HepG2 (cell line): Measurements from ENCODE around the gene PELI1. TPM values are rescaled to one million over a fixed set of nuclear protein-coding genes. Genes with fewer than 3 reads are reported as not detected.
"Not testable (repeated sequence)": the region's sequence is repeated elsewhere in the genome, so short reads cannot be mapped to it uniquely, and the experiment has no call there.

Experiments used
- ATAC-seq: fragments of 200-7000 bp; cut with Tn5 transposase; 3 replicates; pipeline ENCODE4 v1.9.1; 2020; ENCODE audit warnings: mild to moderate bottlenecking, moderate library complexity
- BruUV-seq: library from RNA; stranded (reverse); fragments of 400-500 nt; replicated peaks from 2 replicates; lab custom pipeline; 2021; lab: Mats Ljungman, UMichigan
- CTCF ChIA-PET: fragments of 300-600 bp; formaldehyde crosslinking; extraction: SDS; loops from one replicate; lab custom pipeline; 2021; ENCODE audit warnings: low total read pairs, inconsistent platforms, low intra/inter-chr PET ratio; lab: Yijun Ruan, JAX
- POLR2A ChIA-PET: fragments of 350-600 bp; sonication (Branson Sonifier 250); formaldehyde crosslinking; loops from one replicate; lab custom pipeline; 2020; ENCODE audit warnings: antibody characterized with exemption, inconsistent platforms; lab: Yijun Ruan, JAX
- DNase-seq: peaks from one replicate; pipeline ENCODE4 v3.0.0-alpha.2; 2015; ENCODE audit warnings: low spot score
- FAIRE-seq: peaks from 3 replicates; lab custom pipeline; 2011; peaks lifted over from hg19 to GRCh38; lab: Jason Lieb, UNC
- H2AFZ ChIP-seq: one replicate; pipeline ENCODE4 v1.6.1; 2011; ENCODE audit warnings: low read length, inconsistent platforms
- H3K27ac ChIP-seq: fragments of 300-600 bp; 3 replicates; pipeline ENCODE4 v1.8.0; 2011; ENCODE audit warnings: mixed run types, mild to moderate bottlenecking, mixed read lengths, low read length, inconsistent platforms; ENCODE audit not compliant: insufficient read depth; ENCODE audit errors: extremely low read length
- H3K27me3 ChIP-seq, 2 experiments: fragments of 200-600 bp in 1 of 2; 2 replicates in 1 of 2; 3 replicates in 1 of 2; pipeline versions ENCODE4 v1.6.0 to v1.8.0; 2011; ENCODE audit warnings: low read length in 2 of 2, mild to moderate bottlenecking in 2 of 2, moderate library complexity in 2 of 2, inconsistent platforms in 1 of 2; ENCODE audit not compliant: insufficient read depth in 2 of 2, control insufficient read depth in 1 of 2
- H3K36me3 ChIP-seq, 2 experiments: fragments of 200-600 bp in 1 of 2; replicated peaks in 1 of 2; 2 replicates in 1 of 2; 3 replicates in 1 of 2; pipeline versions ENCODE4 v1.5.1 to v1.8.0; 2011; ENCODE audit warnings: low read length in 2 of 2, inconsistent platforms in 1 of 2; ENCODE audit not compliant: insufficient read depth in 2 of 2, control insufficient read depth in 1 of 2
- H3K4me1 ChIP-seq: 2 replicates; pipeline ENCODE4 v1.5.1; 2012; ENCODE audit warnings: low read length, inconsistent platforms; ENCODE audit not compliant: insufficient read depth
- H3K4me2 ChIP-seq: 2 replicates; pipeline ENCODE4 v1.6.0; 2011; ENCODE audit warnings: low read depth, low read length, inconsistent platforms
- H3K4me3 ChIP-seq, 3 experiments: fragments of 200-600 bp in 1 of 3; sonication (generic), shearing (Covaris generic) in 1 of 3; replicated peaks in 1 of 3; 2 replicates each; pipeline ENCODE4 v1.5.1; 2011 to 2016; ENCODE audit warnings: low read length in 3 of 3, inconsistent platforms in 2 of 3, low read depth in 2 of 3, mild to moderate bottlenecking in 2 of 3, control low read depth in 1 of 3, mixed read lengths in 1 of 3; ENCODE audit not compliant: insufficient read depth in 1 of 3
- H3K79me2 ChIP-seq: one replicate; pipeline ENCODE4 v1.6.1; 2011; ENCODE audit warnings: low read length, inconsistent platforms; ENCODE audit not compliant: insufficient read depth
- H3K9ac ChIP-seq: 2 replicates; pipeline ENCODE4 v1.6.0; 2011; ENCODE audit warnings: mild to moderate bottlenecking, low read depth, low read length, inconsistent platforms; ENCODE audit not compliant: insufficient read depth
- H3K9me3 ChIP-seq: 2 replicates; pipeline ENCODE4 v1.5.1; 2012; ENCODE audit warnings: mild to moderate bottlenecking, low read length
- H4K20me1 ChIP-seq: 2 replicates; pipeline ENCODE4 v1.6.0; 2011; ENCODE audit warnings: inconsistent platforms, mild to moderate bottlenecking, low read length, moderate library complexity; ENCODE audit not compliant: insufficient read depth
- KLF9 ChIP-seq: IDR thresholded peaks from 2 replicates; pipeline ENCODE4 v1.6.1; 2016; ENCODE audit warnings: low read depth
- MTF2 ChIP-seq: sonication (generic); formaldehyde crosslinking; IDR thresholded peaks from 2 replicates; pipeline ENCODE4 v1.5.0; 2020; ENCODE audit warnings: missing genetic modification reagents, borderline replicate concordance
- ZFP90 ChIP-seq: sonication (generic); formaldehyde crosslinking; IDR thresholded peaks from 2 replicates; pipeline ENCODE4 v1.8.0; 2022; ENCODE audit warnings: missing genetic modification reagents, mild to moderate bottlenecking, inconsistent platforms, borderline replicate concordance
- ZNF234 ChIP-seq: sonication (generic); formaldehyde crosslinking; conservative IDR thresholded peaks from 2 replicates; pipeline ENCODE4 v1.5.1; 2020; ENCODE audit warnings: mild to moderate bottlenecking, missing genetic modification reagents
- ZNF564 ChIP-seq: sonication (generic); formaldehyde crosslinking; IDR thresholded peaks from 2 replicates; pipeline ENCODE4 v1.8.1; 2023; ENCODE audit warnings: mild to moderate bottlenecking, missing genetic modification reagents
- ZNF772 ChIP-seq: sonication (generic); formaldehyde crosslinking; IDR thresholded peaks from 2 replicates; pipeline ENCODE4 v1.5.0; 2020; ENCODE audit warnings: mild to moderate bottlenecking, missing genetic modification reagents
- WGBS: methylation state at CpG from one replicate; pipeline ENCODE4 v1.1.6; 2017; ENCODE audit warnings: low lambda C conversion rate; 5-methylcytosine and 5-hydroxymethylcytosine counted together
- in situ Hi-C: cut with HindIII; loops from 2 replicates; pipeline ENCODE4 v1.10.0; 2017; ENCODE audit warnings: low pct_unique_long_range_greater_than_20kb; ENCODE audit not compliant: extremely low pct_ligation_motif_present
- intact Hi-C: fragments of 100-400 bp; cut with micrococcal nuclease; formaldehyde crosslinking; loops from one replicate; pipeline ENCODE4 v1.10.0; 2022; ENCODE audit not compliant: unreplicated experiment
- polyA plus RNA-seq, 8 experiments: library from polyadenylated mRNA; depleted of rRNA in 3 of 8; stranded (reverse) in 7 of 8; unstranded in 1 of 8; fragments of >200 nt; fragmentation: Illumina TruSeq in 4 of 8; extraction: Trizol in 4 of 8; gene quantifications; 2 replicates each; pipeline versions ENCODE4 v1.2.1 to v1.2.3, GENCODE V29; 2011 to 2016; ENCODE audit warnings: low read depth in 4 of 8, missing spikeins in 1 of 8, mixed read lengths in 1 of 8; ENCODE audit not compliant: insufficient read depth in 1 of 8
- total RNA-seq, 5 experiments: library from RNA; depleted of rRNA; stranded (reverse); fragments of >200 nt; fragmentation: Illumina TruSeq; extraction: Trizol; gene quantifications; 2 replicates each; pipeline ENCODE4 v1.2.3, GENCODE V29; 2016; ENCODE audit warnings: low read depth in 1 of 5
- TF ChIP-seq, protein P1 (sequence below): sonication (generic); formaldehyde crosslinking; IDR thresholded peaks from 2 replicates; pipeline ENCODE4 v1.4.0; 2020; ENCODE audit warnings: missing genetic modification reagents, borderline replicate concordance
- TF ChIP-seq, protein P2 (sequence below): sonication (generic); formaldehyde crosslinking; IDR thresholded peaks from 2 replicates; pipeline ENCODE4 v1.8.0; 2022; ENCODE audit warnings: missing genetic modification reagents, mild to moderate bottlenecking, moderate library complexity, borderline replicate concordance
- TF ChIP-seq, protein P3 (sequence below): sonication (generic); formaldehyde crosslinking; IDR thresholded peaks from 2 replicates; pipeline ENCODE4 v1.5.1; 2020; ENCODE audit warnings: missing genetic modification reagents, mild to moderate bottlenecking, borderline replicate concordance
- TF ChIP-seq, protein P4 (sequence below): sonication (generic); formaldehyde crosslinking; IDR thresholded peaks from 2 replicates; pipeline ENCODE4 v1.5.1; 2020; ENCODE audit warnings: mild to moderate bottlenecking, missing genetic modification reagents, moderate library complexity

PELI1 gene
- total and polyA plus RNA-seq, 2 of the 13 experiments (the other 11 are each of a cell fraction or from before 2014, with no cell fraction given), result 12.5 to 16.2 TPM

DNA sequence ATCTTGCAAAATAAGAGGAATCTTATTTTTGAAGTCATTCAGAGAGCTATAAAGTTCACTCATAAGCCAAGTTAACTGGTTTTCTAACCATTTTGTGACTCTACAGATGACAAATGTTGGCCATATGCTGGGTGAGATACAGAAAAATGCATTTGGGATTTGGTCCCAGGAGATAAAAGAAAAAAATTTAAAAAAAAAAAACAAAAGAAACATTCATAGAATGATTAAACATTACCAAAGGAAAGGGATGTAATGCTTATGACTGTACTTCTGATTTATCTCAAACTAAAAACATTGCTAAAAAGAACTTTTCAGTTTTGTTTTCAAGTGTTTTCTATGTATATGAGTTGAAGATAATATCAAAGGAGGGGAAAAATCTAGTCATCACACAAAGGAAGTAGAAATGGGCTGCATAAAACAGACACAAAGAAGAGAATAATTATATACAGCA, 43.1 kb downstream of the PELI1 start (continued):
- TF ChIP-seq ZNF772 (CRISPR knock-in tag) (no peak), ZNF564 (no peak), ZNF234 (CRISPR knock-in tag) (no peak), MTF2 (CRISPR knock-in tag) (no peak), KLF9 (CRISPR knock-in tag) (no peak), ZFP90 (CRISPR knock-in tag) (no peak)
- TF ChIP-seq, protein P1, sequence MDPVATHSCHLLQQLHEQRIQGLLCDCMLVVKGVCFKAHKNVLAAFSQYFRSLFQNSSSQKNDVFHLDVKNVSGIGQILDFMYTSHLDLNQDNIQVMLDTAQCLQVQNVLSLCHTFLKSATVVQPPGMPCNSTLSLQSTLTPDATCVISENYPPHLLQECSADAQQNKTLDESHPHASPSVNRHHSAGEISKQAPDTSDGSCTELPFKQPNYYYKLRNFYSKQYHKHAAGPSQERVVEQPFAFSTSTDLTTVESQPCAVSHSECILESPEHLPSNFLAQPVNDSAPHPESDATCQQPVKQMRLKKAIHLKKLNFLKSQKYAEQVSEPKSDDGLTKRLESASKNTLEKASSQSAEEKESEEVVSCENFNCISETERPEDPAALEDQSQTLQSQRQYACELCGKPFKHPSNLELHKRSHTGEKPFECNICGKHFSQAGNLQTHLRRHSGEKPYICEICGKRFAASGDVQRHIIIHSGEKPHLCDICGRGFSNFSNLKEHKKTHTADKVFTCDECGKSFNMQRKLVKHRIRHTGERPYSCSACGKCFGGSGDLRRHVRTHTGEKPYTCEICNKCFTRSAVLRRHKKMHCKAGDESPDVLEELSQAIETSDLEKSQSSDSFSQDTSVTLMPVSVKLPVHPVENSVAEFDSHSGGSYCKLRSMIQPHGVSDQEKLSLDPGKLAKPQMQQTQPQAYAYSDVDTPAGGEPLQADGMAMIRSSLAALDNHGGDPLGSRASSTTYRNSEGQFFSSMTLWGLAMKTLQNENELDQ, result no peak
- TF ChIP-seq, protein P2, sequence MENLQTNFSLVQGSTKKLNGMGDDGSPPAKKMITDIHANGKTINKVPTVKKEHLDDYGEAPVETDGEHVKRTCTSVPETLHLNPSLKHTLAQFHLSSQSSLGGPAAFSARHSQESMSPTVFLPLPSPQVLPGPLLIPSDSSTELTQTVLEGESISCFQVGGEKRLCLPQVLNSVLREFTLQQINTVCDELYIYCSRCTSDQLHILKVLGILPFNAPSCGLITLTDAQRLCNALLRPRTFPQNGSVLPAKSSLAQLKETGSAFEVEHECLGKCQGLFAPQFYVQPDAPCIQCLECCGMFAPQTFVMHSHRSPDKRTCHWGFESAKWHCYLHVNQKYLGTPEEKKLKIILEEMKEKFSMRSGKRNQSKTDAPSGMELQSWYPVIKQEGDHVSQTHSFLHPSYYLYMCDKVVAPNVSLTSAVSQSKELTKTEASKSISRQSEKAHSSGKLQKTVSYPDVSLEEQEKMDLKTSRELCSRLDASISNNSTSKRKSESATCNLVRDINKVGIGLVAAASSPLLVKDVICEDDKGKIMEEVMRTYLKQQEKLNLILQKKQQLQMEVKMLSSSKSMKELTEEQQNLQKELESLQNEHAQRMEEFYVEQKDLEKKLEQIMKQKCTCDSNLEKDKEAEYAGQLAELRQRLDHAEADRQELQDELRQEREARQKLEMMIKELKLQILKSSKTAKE (CRISPR knock-in tag), result no peak
- TF ChIP-seq, protein P3, sequence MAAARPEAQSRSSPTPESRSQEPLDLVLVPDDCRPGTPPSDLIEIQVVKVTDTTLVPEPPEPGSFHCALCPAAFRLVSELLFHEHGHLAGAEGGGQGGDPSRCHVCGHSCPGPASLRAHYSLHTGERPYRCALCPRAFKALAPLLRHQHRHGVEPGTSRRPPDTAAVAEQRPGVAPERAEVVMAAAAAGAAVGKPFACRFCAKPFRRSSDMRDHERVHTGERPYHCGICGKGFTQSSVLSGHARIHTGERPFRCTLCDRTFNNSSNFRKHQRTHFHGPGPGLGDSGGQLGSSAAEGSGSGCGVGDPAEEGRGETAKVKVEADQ (CRISPR knock-in tag), result no peak
- TF ChIP-seq, protein P4, sequence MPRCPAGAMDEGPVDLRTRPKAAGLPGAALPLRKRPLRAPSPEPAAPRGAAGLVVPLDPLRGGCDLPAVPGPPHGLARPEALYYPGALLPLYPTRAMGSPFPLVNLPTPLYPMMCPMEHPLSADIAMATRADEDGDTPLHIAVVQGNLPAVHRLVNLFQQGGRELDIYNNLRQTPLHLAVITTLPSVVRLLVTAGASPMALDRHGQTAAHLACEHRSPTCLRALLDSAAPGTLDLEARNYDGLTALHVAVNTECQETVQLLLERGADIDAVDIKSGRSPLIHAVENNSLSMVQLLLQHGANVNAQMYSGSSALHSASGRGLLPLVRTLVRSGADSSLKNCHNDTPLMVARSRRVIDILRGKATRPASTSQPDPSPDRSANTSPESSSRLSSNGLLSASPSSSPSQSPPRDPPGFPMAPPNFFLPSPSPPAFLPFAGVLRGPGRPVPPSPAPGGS, result no peak

DNA sequence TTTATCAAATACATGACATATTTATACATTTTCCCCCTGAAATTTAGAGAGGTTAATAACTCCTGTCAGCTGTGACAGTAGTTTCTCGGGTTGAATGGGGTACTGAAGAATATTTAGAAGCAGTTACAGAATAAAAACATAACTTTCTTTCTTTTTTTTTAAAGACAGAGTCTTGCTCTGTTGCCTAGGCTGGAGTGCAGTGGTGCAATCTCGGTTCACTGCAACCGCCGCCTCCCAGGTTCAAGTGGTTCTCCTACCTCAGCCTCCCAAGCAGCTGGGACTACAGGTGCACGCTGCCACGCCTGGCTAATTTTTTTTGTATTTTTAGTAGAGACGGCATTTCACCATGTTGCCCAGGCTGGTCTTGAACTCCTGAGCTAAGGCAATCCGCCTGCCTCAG, 43.6 kb downstream of the PELI1 start:
- H3K27ac ChIP-seq, H3K4me3 ChIP-seq, H2AFZ ChIP-seq, H3K27me3 ChIP-seq, H3K4me2 ChIP-seq, H3K4me1 ChIP-seq, DNase-seq, FAIRE-seq, H3K9ac ChIP-seq, H4K20me1 ChIP-seq, H3K9me3 ChIP-seq, ATAC-seq, POLR2A ChIA-PET, BruUV-seq, H3K79me2 ChIP-seq, CTCF ChIA-PET, in situ Hi-C loops: not testable (repeated sequence)
- intact Hi-C loops, result loop anchor here (2.0 kb wide), 1 partner anchor 76 kb away; no protein-coding TSS in a partner anchor
- 98% methylated on average over 8 of the region's 8 CpGs for WGBS
- H3K36me3 ChIP-seq, result peaks cover 10 to 46% of the 10 kb centered on the region in 2 experiments
